Ovary (tissue), 3 donors: ENCODE results near the gene NUP93.

Experiments used
- POLR2A ChIP-seq: fragments of 450-650 bp; IDR thresholded peaks from one replicate; pipeline ENCODE4 v1.6.1; 2017; ENCODE audit warnings: antibody characterized with exemption, mild to moderate bottlenecking, moderate library complexity
- TF ChIP-seq, protein P1 (sequence below), 3 donors: fragments of 450-650 bp in 2 of 3; fragments of 200-600 bp in 1 of 3; IDR thresholded peaks; one replicate each; pipeline versions ENCODE4 v1.5.1 to v1.8.0; 2016 to 2022; ENCODE audit warnings: antibody characterized with exemption in 3 of 3, mild to moderate bottlenecking in 1 of 3
- donor health status: DM: no; HTN: no; CAD: no.

DNA sequence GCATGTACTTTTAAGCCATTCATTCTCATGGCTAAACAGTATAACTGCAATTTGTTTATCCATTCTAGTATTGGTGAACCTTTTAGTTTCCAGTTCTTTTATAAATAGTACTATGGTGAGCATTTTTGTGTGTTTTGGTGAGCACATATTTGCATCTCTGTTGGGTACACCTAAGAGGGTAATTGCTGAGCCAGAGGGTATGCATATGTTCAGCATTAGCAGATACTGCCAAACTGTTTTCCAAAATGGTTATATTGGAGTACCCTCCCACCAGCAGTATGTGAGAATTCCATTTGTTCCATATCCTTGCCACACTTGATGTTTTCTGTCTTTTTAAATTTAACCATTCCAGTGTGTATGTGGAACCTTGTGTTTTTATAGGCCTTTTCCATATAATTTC is 81.0 kb downstream of the NUP93 start:
- no peak for TF ChIP-seq POLR2A
- TF ChIP-seq, protein P1, sequence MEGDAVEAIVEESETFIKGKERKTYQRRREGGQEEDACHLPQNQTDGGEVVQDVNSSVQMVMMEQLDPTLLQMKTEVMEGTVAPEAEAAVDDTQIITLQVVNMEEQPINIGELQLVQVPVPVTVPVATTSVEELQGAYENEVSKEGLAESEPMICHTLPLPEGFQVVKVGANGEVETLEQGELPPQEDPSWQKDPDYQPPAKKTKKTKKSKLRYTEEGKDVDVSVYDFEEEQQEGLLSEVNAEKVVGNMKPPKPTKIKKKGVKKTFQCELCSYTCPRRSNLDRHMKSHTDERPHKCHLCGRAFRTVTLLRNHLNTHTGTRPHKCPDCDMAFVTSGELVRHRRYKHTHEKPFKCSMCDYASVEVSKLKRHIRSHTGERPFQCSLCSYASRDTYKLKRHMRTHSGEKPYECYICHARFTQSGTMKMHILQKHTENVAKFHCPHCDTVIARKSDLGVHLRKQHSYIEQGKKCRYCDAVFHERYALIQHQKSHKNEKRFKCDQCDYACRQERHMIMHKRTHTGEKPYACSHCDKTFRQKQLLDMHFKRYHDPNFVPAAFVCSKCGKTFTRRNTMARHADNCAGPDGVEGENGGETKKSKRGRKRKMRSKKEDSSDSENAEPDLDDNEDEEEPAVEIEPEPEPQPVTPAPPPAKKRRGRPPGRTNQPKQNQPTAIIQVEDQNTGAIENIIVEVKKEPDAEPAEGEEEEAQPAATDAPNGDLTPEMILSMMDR (IDR thresholded peaks at IDR 0.05): no peak
